ENCODE measurements around the gene CNPY3. TPM values are rescaled to one million over a fixed set of nuclear protein-coding genes. Genes with fewer than 3 reads are reported as not detected.

The CNPY3 gene
- total and polyA plus RNA-seq, 2 of the 13 experiments (the other 11 are each of a cell fraction or from before 2014, with no cell fraction given), result 42.3 to 60.2 TPM

GRCh38 chr6:42978839-42979522, 49.7 kb downstream of the CNPY3 start, which contains the start of gene PEX6 (continued):
- TF ChIP-seq FOXK2 (IDR thresholded peaks at IDR 0.05) (no peak), ZNF678 (CRISPR knock-in tag; IDR thresholded peaks at IDR 0.05) (no peak), ZNF557 (CRISPR knock-in tag; IDR thresholded peaks at IDR 0.05) (0 out of 2 replicates have a peak, but pooled peaks have one; percentile 13), ZNF30 (CRISPR knock-in tag; IDR thresholded peaks at IDR 0.05) (no peak), RNF2 (conservative IDR thresholded peaks at IDR 0.05; ENCODE audit: low read depth) (0 out of 2 replicates have a peak, but pooled peaks have one; percentile 30), ZNF34 (CRISPR knock-in tag; IDR thresholded peaks at IDR 0.05; ENCODE audit: borderline replicate concordance) (no peak), POGZ (CRISPR knock-in tag; IDR thresholded peaks at IDR 0.05) (peak; percentile 67), EED (CRISPR knock-in tag; IDR thresholded peaks at IDR 0.05) (no peak), MTERF4 (CRISPR knock-in tag; IDR thresholded peaks at IDR 0.05) (peak; percentile 95), ZNF7 (CRISPR knock-in tag; IDR thresholded peaks at IDR 0.05) (no peak), RORA (CRISPR knock-in tag; IDR thresholded peaks at IDR 0.05) (0 out of 2 replicates have a peak, but pooled peaks have one; percentile 52), POLR2AphosphoS2 (IDR thresholded peaks at IDR 0.05; ENCODE audit: low read depth, low read length) (no peak), ZNF337 (CRISPR knock-in tag; IDR thresholded peaks at IDR 0.05; ENCODE audit: borderline replicate concordance, low read depth) (peak; percentile 92; the same call in 1 of the 2 replicates), PHF8 (CRISPR knock-in tag; IDR thresholded peaks at IDR 0.05) (peak; percentile 95), ZNF17 (CRISPR knock-in tag; IDR thresholded peaks at IDR 0.05) (no peak), TBP (CRISPR knock-in tag; IDR thresholded peaks at IDR 0.05) (no peak), BRD4 (CRISPR knock-in tag; IDR thresholded peaks at IDR 0.05) (no peak), ZSCAN20 (CRISPR knock-in tag; IDR thresholded peaks at IDR 0.05; ENCODE audit: borderline replicate concordance) (no peak), FLYWCH1 (CRISPR knock-in tag; IDR thresholded peaks at IDR 0.05) (no peak), ZFP41 (CRISPR knock-in tag; IDR thresholded peaks at IDR 0.05; ENCODE audit: borderline replicate concordance) (no peak), JUND (CRISPR knock-in tag; IDR thresholded peaks at IDR 0.05) (no peak; the same call in 1 of the 2 replicates), HOXA9 (CRISPR knock-in tag; IDR thresholded peaks at IDR 0.05; ENCODE audit: borderline replicate concordance) (no peak), ZFP37 (CRISPR knock-in tag; IDR thresholded peaks at IDR 0.05; ENCODE audit: borderline replicate concordance) (peak; percentile 66; the same call in 1 of the 2 replicates), ZNF3 (CRISPR knock-in tag; IDR thresholded peaks at IDR 0.05) (no peak), CEBPB (IDR thresholded peaks at IDR 0.05; ENCODE audit: borderline replicate concordance, low read depth, low read length) (no peak), ZBTB1 (CRISPR knock-in tag; IDR thresholded peaks at IDR 0.05; ENCODE audit: borderline replicate concordance) (no peak), POLR2AphosphoS5 (IDR thresholded peaks at IDR 0.05; ENCODE audit: low read depth, low read length) (peak; percentile 96), ZFP1 (CRISPR knock-in tag; IDR thresholded peaks at IDR 0.05) (no peak)
- TF ChIP-seq, protein P1, sequence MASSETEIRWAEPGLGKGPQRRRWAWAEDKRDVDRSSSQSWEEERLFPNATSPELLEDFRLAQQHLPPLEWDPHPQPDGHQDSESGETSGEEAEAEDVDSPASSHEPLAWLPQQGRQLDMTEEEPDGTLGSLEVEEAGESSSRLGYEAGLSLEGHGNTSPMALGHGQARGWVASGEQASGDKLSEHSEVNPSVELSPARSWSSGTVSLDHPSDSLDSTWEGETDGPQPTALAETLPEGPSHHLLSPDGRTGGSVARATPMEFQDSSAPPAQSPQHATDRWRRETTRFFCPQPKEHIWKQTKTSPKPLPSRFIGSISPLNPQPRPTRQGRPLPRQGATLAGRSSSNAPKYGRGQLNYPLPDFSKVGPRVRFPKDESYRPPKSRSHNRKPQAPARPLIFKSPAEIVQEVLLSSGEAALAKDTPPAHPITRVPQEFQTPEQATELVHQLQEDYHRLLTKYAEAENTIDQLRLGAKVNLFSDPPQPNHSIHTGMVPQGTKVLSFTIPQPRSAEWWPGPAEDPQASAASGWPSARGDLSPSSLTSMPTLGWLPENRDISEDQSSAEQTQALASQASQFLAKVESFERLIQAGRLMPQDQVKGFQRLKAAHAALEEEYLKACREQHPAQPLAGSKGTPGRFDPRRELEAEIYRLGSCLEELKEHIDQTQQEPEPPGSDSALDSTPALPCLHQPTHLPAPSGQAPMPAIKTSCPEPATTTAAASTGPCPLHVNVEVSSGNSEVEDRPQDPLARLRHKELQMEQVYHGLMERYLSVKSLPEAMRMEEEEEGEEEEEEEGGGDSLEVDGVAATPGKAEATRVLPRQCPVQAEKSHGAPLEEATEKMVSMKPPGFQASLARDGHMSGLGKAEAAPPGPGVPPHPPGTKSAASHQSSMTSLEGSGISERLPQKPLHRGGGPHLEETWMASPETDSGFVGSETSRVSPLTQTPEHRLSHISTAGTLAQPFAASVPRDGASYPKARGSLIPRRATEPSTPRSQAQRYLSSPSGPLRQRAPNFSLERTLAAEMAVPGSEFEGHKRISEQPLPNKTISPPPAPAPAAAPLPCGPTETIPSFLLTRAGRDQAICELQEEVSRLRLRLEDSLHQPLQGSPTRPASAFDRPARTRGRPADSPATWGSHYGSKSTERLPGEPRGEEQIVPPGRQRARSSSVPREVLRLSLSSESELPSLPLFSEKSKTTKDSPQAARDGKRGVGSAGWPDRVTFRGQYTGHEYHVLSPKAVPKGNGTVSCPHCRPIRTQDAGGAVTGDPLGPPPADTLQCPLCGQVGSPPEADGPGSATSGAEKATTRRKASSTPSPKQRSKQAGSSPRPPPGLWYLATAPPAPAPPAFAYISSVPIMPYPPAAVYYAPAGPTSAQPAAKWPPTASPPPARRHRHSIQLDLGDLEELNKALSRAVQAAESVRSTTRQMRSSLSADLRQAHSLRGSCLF (CRISPR knock-in tag; IDR thresholded peaks at IDR 0.05; ENCODE audit: borderline replicate concordance), result no peak
